HG03097 (cell line): ENCODE data around the gene C12orf42.
A peak's percentile ranks its signal among the peaks of the same experiment; 100 is the strongest.
"Not testable (repeated sequence)": the region's sequence is repeated elsewhere in the genome, so short reads cannot be mapped to it uniquely, and the experiment has no call there.

Source experiments
- ATAC-seq: cut with Tn5 transposase; IDR thresholded peaks from one replicate; pipeline ENCODE4 v1.9.1; 2021; ENCODE audit not compliant: unreplicated experiment, low FRiP score

The C12orf42 gene

DNA sequence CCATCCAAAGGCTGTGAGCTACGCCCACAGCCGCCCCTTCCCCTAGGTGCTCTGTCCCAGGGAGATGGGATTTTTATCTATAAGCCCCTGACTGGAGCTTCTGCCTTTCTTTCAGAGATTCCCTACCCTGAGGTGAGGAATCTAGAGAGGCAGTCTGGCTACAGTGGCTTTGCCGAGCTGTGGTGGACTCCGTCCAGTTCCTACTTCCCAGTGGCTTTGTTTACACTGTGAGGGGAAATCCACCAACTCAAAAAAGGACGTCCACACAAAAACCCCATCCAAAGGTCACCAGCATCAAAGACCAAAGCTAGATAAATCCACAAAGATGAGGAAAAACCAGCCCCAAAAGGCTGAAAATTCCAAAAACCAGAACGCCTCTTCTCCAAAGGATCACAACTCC lies 70.1 kb downstream of the C12orf42 start:
- ATAC-seq: not testable (repeated sequence)

DNA sequence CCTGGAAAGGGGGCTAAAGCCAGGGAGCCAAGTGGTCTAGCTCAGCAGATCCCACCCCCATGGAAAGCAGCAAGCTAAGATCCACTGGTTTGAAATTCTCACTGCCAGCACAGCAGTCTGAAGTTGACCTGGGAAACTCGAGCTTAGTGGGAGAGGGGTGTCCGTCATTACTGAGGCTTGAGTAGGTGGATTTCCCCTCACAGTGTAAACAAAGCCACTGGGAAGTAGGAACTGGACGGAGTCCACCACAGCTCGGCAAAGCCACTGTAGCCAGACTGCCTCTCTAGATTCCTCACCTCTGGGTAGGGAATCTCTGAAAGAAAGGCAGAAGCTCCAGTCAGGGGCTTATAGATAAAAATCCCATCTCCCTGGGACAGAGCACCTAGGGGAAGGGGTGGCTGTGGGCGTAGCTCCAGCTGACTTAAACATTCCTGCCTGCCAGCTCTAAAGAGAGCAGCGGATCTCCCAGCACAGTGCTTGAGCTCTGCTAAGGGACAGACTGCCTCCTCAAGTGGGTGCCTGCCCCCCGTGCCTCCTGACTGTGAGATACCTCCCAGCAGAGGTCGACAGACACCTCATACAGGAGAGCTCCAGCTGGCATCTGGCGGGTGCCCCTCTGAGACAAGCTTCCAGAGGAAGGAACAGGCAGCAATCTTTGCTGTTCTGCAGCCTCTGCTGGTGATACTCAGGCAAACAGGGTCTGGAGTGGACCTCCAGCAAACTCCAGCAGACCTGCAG lies 70.8 kb downstream of the C12orf42 start:
- not testable (repeated sequence) for ATAC-seq

DNA sequence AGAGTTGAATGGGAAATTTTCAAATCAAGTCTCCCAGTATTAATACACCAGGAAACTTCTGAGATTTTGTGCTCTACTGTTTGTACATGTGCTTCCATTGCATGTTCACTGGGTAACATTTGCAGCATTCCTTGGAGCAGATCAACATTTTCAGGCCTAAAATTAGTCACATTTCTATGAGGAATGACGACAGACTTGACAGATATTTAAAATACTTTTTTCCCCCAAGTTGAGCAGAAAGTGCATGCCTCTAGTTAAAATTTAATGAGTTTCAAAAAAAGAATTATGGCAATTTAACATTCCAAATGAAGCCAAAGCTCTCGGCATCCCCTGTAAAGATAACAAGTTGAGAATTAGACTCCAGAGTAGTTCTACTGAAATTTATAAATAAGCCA lies 72.3 kb downstream of the C12orf42 start:
- no peak for ATAC-seq

DNA sequence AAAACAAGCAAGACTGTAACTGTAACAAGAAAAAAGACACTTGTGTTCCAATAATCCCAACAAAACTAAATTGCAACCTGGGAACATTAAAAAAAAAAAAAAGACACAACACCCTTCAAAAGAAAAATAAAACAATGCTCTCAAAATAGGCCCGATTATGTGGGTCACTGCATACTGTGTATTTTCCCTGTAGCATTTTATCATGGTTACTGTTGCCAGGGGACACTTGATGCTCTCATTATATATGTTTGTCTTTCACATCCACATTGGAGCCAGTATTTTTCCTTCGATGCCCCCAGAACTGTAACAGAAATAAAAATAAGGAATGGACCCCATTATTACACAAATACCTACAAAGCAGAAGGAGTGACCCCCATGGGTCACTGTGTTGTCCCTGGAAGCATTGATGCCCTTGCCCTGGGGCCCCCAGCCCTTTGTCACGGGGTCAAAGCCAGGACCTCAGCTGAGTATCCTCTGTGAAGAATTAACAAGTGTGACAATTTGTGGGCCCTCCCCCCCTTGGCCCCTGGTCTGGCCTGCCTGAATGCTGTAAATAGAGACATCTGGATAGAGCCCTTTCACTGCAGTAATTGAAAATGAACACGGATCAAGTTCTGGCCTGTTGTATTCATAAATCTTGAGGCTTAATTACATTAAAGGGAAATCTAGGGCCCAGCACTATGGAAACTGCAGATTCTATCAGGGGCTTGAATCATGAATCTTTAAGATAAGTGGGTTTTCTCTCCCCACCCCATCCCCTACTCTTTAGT lies 72.8 kb downstream of the C12orf42 start:
- no peak for ATAC-seq

DNA sequence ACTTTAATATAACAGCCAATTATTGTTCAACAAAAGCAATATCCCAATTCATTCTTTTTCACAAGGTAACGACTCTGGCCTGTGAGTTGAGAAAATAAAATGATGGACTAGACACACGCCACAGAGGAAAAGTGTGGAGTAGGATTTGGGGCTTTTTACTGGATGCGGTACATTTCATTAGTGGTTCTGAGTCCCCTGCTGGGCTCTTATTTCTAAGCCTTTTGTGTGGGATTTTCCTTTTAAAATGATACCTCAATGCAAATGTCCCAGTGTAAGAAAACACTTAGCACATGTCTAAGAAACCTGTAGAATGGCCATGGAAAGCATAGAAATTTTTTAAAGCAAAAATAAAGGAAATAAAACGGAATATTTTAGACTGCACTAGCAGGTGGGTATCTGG lies 73.4 kb downstream of the C12orf42 start:
- no peak for ATAC-seq

DNA sequence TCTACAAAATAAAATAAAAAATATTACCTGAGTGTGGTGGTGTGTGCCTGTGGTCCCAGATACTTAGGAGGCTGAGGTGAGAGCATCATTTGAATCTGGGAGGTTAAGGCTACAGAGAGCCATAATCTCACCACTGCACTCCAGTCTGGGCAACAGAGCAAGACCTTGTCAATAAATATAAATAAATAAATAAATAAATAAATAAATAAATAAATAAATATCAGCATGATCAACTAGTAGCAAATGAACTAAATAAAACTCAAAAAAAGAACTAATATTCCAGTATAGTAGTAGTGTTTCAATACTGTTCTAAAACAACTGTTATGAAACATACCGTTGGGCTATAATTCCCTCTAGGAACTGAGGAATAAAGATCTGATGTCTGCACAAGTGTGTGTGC lies 74.4 kb downstream of the C12orf42 start:
- ATAC-seq: no peak

DNA sequence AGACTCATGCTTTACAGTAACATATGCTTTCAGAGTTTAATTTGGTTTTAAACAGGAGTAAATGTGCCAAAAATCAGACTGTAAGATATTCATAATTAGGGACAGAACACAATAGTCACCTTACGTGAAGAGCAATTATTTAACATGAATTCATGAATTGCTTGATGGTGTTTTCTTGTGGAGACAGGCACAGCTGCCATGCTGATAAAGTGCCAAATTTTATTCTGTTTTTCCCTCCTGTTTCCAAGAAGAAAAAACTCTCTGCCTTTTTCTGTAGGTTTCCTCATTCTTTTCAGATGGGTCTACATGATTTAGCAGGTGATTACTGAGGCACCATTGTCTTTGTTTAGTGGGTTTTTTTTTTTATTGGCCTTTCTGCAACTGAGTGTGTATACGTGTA lies 80.1 kb downstream of the C12orf42 start:
- ATAC-seq: no peak

DNA sequence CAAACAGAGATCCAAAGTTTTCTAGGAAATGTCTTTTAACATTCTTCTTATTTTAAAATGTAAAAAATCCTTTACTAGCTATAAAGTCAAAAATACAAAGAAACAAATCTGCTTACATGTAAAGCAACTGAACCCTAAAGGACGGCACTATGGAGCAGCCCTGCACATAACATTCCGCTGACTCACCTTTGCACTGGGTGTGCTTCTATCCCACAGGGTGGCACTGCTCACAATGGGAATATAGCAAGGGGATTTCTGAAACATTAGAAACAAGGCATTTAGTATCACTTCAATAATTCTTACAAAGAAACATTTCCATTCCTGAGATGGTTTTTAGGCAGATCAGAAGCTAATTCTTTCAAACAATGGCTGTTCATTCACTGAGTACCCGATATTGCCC lies 94.3 kb downstream of the C12orf42 start:
- no peak for ATAC-seq

DNA sequence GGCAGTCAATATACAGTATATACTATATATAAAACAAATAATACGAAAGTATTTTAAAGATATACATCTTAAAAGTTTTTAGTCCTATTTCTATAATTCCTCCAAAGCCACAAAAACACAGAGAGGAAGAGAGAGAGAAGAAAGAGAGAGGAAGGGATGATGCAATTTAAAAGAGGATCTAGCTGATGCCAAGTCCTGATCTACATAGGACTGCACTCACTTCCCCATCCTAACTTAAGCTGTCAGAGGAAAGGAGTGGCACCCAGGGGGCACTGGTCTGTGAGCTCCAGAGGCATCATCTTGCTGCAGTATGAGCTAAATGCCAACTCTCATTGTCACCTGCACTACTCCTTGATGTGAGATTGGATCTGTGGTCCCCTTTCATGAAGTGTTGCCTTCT lies 95.8 kb downstream of the C12orf42 start:
- no peak for ATAC-seq

DNA sequence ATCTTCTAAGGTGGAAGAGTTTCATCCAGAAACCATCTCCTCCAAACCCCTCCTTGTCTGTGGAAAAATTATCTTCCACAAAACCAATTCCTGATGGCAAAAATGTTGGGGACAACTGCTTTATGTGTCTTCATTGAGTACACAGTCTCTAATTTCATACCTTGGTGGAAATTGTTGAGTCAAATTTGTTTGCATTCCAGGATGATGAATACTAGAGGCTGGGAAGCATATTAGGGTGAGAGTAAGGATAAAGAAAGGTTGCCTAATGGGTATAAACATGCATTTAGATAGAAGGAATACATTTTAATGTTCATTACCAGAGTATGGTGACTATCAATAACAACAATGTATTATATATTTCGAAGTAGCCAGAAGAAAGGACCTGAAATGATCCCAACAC lies 98.2 kb downstream of the C12orf42 start:
- no peak for ATAC-seq

DNA sequence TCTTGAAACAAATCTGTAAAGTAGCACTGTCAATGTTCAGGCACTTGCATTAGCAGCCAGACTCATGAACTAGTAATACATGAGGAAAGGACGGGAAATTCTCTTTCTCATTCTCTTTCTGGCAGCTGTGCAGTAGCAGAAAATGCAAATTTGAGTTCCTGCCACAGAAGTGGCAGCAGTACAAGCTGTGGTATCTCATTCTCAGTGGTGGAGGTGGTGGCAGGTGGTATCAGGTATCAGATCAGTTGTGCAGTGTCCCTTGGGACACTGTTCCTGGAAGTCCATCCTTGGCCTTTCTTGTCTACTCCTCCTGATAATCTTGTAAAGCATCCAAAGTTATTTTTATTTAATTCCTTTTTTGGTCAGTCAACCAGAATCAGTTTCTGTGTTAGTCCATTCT lies 103.0 kb downstream of the C12orf42 start:
- peak; percentile 90 for ATAC-seq

DNA sequence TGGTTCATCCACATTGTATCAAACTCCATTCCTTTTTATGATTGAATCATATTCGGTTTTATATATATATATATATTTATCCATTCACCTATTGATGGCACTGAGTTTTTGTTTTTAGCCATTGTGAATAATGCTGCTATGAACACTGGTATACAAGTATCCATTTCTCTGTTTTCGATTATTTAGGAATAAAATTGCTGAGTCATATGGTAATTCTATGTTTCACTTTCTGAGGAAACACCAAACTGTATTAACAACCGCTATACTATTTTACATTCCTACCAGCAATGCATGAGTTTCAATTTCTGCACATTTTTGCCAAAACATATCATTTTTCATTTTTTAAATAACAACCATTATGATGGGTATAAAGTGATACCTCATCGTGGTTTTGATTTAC lies 104.7 kb downstream of the C12orf42 start:
- no peak for ATAC-seq

DNA sequence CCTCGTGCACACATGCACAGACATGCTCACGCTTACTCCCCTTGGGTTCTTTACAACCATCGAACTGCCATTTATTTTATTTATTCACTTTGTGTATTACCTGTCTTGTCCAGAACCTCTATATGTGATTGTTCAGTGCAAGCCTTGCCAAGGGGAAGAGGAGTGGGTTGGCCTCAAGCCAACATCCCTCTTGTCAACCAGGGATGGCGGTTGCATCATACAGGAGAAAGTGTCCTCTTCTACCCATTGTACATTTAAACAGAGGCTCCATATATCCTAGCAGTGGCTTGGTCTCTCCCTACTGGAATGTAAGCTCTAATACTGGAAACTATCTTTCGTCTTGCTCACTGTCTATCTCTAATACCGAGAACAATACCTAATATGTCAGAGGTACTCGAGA lies 108.4 kb downstream of the C12orf42 start:
- ATAC-seq: no peak

DNA sequence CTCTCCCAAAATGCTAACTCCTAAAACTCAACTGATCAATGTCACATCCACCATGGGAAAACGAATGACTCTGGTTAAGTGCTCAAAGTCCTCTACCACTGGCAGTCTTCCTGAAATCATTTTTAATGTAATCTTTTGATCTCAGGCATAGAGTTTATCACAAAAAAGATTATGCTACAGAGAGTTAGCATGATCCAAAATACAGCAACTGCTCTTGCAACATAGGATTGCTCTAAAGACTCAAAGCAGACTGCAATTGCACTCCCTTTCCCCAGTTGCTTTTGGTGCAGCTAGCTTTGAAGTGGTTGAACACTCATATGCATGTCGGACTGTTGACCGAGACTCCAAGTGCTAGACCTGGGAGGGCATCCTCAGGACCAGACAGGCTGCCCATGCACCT lies 109.3 kb downstream of the C12orf42 start:
- no peak for ATAC-seq

DNA sequence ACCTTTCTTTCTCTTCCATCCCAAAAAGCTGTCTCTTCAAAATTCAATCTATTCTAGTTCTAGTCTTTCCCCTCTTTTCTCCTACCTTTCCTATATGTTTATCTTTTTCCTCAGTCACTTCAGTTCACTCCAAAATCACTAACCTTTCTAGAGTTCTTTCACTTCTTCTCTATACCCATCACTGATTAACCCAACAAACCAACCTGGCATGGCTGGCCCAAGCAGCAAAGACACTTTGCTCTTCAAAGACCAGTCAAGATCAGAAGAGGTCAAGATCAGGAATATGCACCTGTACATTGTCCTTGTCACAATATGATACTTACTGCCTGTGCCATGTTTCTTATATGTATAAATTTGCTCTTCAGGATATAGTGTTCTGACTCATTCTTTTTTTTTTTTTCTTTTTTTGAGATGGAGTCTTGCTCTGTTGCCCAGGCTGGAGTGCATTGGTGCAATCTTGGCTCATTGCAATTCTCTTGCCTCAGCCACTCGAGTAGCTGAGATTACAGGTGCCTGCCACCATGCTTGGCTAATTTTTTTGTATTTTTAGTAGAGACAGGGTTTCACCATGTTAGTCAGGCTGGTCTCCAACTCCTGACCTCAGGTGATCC lies 112.9 kb downstream of the C12orf42 start:
- no peak for ATAC-seq

DNA sequence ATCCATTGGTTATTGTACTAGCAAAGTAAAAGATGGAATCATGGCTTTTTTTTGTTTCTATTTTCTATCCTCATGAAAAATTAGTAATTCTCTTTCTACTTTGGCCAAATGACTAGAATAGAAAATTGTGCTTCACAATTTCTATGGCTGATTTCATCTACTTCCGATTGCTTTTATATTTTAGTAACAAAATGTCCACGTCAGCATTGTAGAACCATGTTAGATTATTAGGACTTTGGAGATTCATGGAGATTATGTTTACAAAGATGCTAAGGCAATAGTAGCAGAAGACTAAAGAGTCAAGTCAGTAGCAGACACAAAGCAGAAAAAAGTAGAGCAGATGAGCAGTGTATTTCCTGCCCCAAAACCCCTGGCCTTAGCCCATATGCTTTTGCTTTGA lies 113.6 kb downstream of the C12orf42 start:
- no peak for ATAC-seq

DNA sequence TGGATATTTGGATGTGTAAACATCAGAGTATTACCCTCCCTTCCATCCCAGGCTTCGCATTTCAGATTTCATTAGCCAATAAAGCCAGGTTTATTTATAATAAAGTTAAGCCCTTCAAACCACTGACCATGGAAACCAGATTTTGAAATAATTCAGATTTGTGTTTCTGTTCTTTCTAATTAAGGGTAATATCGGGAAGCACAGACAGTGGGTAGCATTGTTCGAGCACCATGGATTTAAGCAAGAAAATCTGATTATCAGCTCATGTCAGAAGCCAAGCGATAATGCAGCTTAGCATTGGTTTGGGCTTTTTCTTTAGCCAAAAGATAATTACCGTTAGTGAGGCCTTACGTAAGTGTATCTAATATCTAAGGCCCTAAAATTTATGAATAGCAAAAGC lies 116.1 kb downstream of the C12orf42 start:
- no peak for ATAC-seq

DNA sequence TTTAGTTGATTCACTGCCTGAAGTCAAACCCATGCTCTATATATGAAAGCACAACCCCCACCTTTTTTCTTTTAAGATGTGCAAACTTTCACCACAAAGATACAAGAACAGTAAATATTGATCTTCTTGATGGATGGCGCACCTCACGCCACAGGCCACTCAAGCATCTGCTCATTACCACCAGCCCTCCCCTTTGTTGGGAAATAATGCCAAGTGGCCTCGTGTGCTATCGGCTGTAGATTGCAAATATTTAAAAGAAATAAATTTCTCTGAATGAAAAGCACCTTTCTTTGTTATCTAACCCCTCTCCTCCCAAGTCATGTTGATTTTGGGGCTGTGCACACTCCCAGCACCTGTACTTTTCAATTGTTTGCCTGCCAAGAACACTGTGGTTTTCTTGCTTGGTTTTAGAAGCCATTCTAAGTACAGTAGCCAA lies 122.7 kb downstream of the C12orf42 start:
- no peak for ATAC-seq

DNA sequence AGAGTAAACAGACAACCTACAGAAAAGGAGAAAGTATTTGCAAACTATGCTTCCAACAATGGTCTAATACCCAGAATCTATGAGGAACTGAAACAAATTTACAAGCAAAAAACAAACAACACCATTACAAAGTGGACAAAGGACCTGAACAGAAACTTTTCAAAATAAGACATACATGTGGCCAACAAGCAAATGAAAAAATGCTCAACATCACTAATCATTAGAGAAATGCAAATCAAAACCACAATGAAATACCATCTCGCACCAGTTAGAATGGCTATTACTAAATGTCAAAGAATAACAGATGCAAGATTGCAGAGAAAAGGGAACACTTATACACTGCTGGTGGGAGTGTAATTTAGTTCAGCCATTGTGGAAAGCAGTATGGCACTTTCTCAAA lies 125.8 kb downstream of the C12orf42 start:
- ATAC-seq: peak; percentile 61

DNA sequence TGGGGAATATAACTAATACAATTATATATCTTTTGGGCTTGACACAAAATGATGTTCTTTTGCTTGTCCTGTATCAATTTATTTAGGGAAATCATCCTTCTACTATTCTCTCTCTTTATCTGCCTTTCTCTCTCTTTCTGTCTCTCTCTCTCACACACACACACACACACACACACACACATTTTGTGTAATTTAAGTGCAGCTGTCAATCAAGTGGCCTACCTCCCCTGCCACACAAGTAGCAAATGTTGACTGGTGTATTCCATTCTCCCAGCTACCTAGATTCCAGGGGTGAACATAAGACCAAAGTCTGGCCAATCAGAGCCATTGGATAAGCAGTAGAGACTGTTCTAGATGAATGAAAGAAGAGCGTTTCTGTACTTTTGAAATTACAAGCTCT lies 127.6 kb downstream of the C12orf42 start:
- ATAC-seq: no peak

DNA sequence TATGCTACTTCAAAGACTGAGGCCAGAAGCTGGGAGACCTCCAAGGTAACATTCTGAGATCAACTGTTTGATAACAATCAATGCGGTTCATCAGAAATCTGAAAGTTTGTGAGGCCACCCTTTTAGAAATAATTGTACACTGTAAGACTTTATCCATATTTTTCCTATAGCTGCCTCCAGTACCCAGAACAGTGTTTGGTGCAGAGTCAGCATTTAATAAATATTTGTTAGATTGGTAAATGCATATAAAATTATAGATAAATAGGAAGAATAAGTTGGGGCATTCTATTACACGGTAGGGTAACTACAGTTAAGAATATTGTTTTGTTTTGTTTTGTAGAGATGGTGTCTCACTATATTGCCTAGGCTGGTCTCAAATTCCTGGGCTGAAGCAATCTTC lies 141.4 kb downstream of the C12orf42 start:
- ATAC-seq: no peak

DNA sequence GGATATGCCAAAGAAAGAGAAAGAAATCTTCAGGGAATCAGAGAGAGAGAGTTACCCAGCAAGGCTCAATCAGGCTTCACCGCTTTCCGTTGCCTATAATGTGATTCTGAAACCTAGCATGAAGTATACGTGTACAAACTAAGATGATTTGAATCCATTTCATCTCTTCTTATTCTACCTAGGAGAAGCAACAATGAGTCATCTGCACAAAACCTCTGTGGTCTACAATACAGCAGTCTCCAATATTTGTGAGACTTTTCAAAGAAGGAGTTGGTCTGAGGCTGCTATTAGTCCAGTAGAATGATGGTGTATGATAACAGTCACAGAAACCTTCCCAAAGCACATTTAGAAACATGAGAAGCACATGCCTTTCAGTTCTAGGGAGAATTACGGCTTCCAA lies 141.9 kb downstream of the C12orf42 start:
- ATAC-seq: no peak
